OCI-LY1 (cell line): Measurements from ENCODE around the gene NSUN2.

ENCODE experiments used
- H2AFZ ChIP-seq: fragments of 200-600 bp; sonication (generic), shearing (Covaris generic); 2 replicates; pipeline ENCODE4 v1.6.0; 2014; ENCODE audit warnings: antibody characterized with exemption, mild to moderate bottlenecking, low read length
- H3F3A ChIP-seq: fragments of 200-600 bp; sonication (generic), shearing (Covaris generic); 2 replicates; pipeline ENCODE4 v1.6.0; 2014; ENCODE audit warnings: mild to moderate bottlenecking, antibody characterized with exemption, low read length, moderate library complexity; ENCODE audit not compliant: insufficient read depth
- H3K27ac ChIP-seq: fragments of 200-600 bp; sonication (generic); 2 replicates; pipeline ENCODE4 v1.5.1; 2014; ENCODE audit warnings: low read length, mixed run types, mild to moderate bottlenecking, low read depth; ENCODE audit not compliant: poor library complexity, severe bottlenecking
- H3K27me3 ChIP-seq: fragments of 200-600 bp; sonication (generic); 2 replicates; pipeline ENCODE4 v1.6.0; 2014; ENCODE audit warnings: antibody characterized with exemption, mild to moderate bottlenecking, low read length, moderate library complexity; ENCODE audit not compliant: insufficient read depth
- H3K36me3 ChIP-seq: fragments of 200-600 bp; sonication (generic); 2 replicates; pipeline ENCODE4 v1.6.1; 2014; ENCODE audit warnings: mild to moderate bottlenecking, antibody characterized with exemption, low read length, moderate library complexity, mixed read lengths; ENCODE audit not compliant: insufficient read depth
- H3K4me1 ChIP-seq: fragments of 200-600 bp; sonication (generic); 2 replicates; pipeline ENCODE4 v1.5.1; 2014; ENCODE audit warnings: mild to moderate bottlenecking, low read length, moderate library complexity; ENCODE audit not compliant: insufficient read depth, severe bottlenecking
- H3K4me2 ChIP-seq: fragments of 200-600 bp; sonication (generic), shearing (Covaris generic); 2 replicates; pipeline ENCODE4 v1.6.1; 2014; ENCODE audit warnings: low read length
- H3K4me3 ChIP-seq: fragments of 200-600 bp; sonication (generic); 2 replicates; pipeline ENCODE4 v1.5.1; 2014; ENCODE audit warnings: low read length, low read depth, mild to moderate bottlenecking, mixed read lengths; ENCODE audit not compliant: poor library complexity, severe bottlenecking
- H3K79me2 ChIP-seq: fragments of 200-600 bp; shearing (Covaris generic); 2 replicates; pipeline ENCODE4 v1.6.1; 2016; ENCODE audit warnings: mixed run types, low read length, mixed read lengths; ENCODE audit not compliant: insufficient read depth
- H3K9ac ChIP-seq: fragments of 200-600 bp; sonication (generic), shearing (Covaris generic); 2 replicates; pipeline ENCODE4 v1.6.1; 2014; ENCODE audit warnings: mild to moderate bottlenecking, low read length, mixed read lengths
- H3K9me2 ChIP-seq: fragments of 200-600 bp; sonication (generic), shearing (Covaris generic); 2 replicates; pipeline ENCODE4 v1.6.1; 2014; ENCODE audit warnings: low read depth, mild to moderate bottlenecking, low read length, mixed read lengths
- H3K9me3 ChIP-seq: fragments of 200-600 bp; shearing (Covaris generic); 2 replicates; pipeline ENCODE4 v1.6.1; 2014; ENCODE audit warnings: low read length, mixed read lengths
- H4K20me1 ChIP-seq: fragments of 200-600 bp; sonication (generic), shearing (Covaris generic); 2 replicates; pipeline ENCODE4 v1.6.0; 2016; ENCODE audit warnings: mild to moderate bottlenecking, low read length; ENCODE audit not compliant: insufficient read depth
- EZH2 ChIP-seq: fragments of 200-600 bp; sonication (generic), shearing (Covaris generic); IDR thresholded peaks from 2 replicates; pipeline ENCODE4 v1.8.0; 2017; ENCODE audit warnings: borderline replicate concordance, mixed run types, mild to moderate bottlenecking, antibody characterized with exemption, low read length, moderate library complexity, mixed read lengths
- TF ChIP-seq, protein P1 (sequence below): fragments of 200-600 bp; sonication (generic), shearing (Covaris generic); IDR thresholded peaks from 2 replicates; pipeline ENCODE4 v1.5.1; 2017; ENCODE audit warnings: mild to moderate bottlenecking, antibody characterized with exemption, low read length, moderate library complexity, mixed read lengths

Gene NSUN2

DNA sequence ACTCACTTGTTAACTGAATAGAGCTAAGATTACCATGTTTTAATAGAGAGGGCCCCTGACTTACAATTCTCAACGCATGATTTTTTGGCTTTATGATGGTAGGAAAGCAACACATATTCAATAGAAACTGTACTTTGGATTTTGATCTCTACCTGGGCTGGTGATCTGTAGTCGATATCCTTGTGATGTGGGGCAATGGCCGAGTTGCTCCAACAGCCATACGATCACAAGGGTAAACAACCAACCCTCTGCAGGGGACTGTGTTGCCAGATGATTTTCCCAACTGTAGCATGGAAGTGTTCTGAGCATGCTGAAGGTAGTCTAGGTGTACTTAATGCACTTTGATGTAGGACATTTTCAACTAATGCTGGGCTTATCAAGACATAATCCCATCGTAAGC is 36.5 kb downstream of the NSUN2 start:
- H3K36me3 ChIP-seq: peaks cover 53% of the 10 kb centered on the region
- no peak overlapping the region for H3K4me2 ChIP-seq
- no peaks in the 10 kb centered on the region for H3K79me2 ChIP-seq
- no peaks in the 10 kb centered on the region for H4K20me1 ChIP-seq
- H3K27me3 ChIP-seq: no peaks in the 10 kb centered on the region
- TF ChIP-seq EZH2: no peak
- TF ChIP-seq, protein P1, sequence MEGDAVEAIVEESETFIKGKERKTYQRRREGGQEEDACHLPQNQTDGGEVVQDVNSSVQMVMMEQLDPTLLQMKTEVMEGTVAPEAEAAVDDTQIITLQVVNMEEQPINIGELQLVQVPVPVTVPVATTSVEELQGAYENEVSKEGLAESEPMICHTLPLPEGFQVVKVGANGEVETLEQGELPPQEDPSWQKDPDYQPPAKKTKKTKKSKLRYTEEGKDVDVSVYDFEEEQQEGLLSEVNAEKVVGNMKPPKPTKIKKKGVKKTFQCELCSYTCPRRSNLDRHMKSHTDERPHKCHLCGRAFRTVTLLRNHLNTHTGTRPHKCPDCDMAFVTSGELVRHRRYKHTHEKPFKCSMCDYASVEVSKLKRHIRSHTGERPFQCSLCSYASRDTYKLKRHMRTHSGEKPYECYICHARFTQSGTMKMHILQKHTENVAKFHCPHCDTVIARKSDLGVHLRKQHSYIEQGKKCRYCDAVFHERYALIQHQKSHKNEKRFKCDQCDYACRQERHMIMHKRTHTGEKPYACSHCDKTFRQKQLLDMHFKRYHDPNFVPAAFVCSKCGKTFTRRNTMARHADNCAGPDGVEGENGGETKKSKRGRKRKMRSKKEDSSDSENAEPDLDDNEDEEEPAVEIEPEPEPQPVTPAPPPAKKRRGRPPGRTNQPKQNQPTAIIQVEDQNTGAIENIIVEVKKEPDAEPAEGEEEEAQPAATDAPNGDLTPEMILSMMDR: no peak
- no peak overlapping the region for H3K9ac ChIP-seq
- no peaks in the 10 kb centered on the region for H3F3A ChIP-seq
- H3K27ac ChIP-seq: no peak overlapping the region
- no peaks in the 10 kb centered on the region for H3K9me3 ChIP-seq
- no peak overlapping the region for H3K4me3 ChIP-seq
- H3K9me2 ChIP-seq: no peaks in the 10 kb centered on the region
- no peak overlapping the region for H2AFZ ChIP-seq
- H3K4me1 ChIP-seq: no peaks in the 10 kb centered on the region

DNA sequence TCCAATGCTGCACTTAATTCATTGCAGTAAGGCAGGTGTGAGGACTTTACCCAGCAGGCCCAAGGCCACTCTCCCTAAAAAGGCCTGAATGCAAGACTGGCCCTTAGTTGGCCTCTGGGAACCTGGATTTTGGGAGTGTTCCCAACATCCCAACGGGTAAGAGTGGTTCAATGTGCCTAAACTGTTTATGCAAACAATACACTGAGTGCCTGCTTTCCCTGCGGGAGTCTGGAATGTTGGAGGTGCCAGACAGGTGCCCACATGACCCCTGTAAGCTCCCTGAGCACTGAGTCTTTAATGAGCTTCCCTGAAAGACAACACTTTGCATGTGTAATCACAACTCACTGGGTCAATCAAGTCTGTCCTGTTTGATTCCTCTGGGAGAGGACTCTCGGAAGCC is 37.4 kb downstream of the NSUN2 start:
- no peak for TF ChIP-seq EZH2
- TF ChIP-seq, protein P1: no peak
- Histone ChIP-seq H3K36me3 (peaks cover 43% of the 10 kb centered on the region), H3F3A (no peaks in the 10 kb centered on the region), H3K27ac (no peak overlapping the region), H3K27me3 (no peaks in the 10 kb centered on the region), H3K4me1 (no peaks in the 10 kb centered on the region), H2AFZ (no peak overlapping the region), H3K79me2 (no peaks in the 10 kb centered on the region), H3K9me3 (no peaks in the 10 kb centered on the region), H3K9ac (no peak overlapping the region), H3K4me2 (no peak overlapping the region), H3K9me2 (no peaks in the 10 kb centered on the region), H3K4me3 (no peak overlapping the region), H4K20me1 (no peaks in the 10 kb centered on the region)

DNA sequence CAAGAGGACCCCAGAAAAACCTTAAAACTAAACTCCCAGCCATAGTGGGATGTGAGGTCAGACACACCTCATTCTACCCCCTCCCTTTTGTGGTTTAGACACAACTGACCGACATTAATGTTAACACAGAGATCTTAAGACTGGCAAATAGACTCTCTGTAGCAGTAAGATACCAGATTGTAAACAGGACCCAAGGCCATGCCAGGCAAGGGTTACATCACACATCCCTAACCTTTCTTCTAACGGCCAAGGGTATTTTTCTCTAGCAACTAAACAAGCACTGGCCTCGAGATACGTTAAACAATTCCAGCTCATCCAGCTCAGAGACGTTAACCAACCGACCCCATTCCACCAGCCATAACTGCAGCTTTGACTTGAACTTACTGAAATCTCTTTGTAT is 38.8 kb downstream of the NSUN2 start:
- Histone ChIP-seq H3K27me3 (no peaks in the 10 kb centered on the region), H3K9ac (no peak overlapping the region), H3K79me2 (no peaks in the 10 kb centered on the region), H3K4me3 (no peak overlapping the region), H3K9me2 (no peaks in the 10 kb centered on the region), H3K4me2 (no peak overlapping the region), H2AFZ (no peak overlapping the region), H3K27ac (no peak overlapping the region), H3K9me3 (no peaks in the 10 kb centered on the region), H3F3A (no peaks in the 10 kb centered on the region), H4K20me1 (no peaks in the 10 kb centered on the region), H3K36me3 (peaks cover 30% of the 10 kb centered on the region), H3K4me1 (no peaks in the 10 kb centered on the region)
- no peak for TF ChIP-seq EZH2
- TF ChIP-seq, protein P1: no peak
